ENCODE results near the gene PTPRD.

GRCh38 chr9:9478741-9479140, 1134.1 kb downstream of the PTPRD start:
- TF ChIP-seq CTCF (IDR thresholded peaks at IDR 0.05) (no peak), NFE2L1 (CRISPR knock-in tag; IDR thresholded peaks at IDR 0.05) (no peak)
